HepG2 (cell line): ENCODE results near the gene ASNS. TPM values are rescaled to one million over a fixed set of nuclear protein-coding genes. Genes with fewer than 3 reads are reported as not detected.

Experiments
- ATAC-seq: fragments of 200-7000 bp; cut with Tn5 transposase; 3 replicates; pipeline ENCODE4 v1.9.1; 2020; ENCODE audit warnings: mild to moderate bottlenecking, moderate library complexity
- BruUV-seq: library from RNA; stranded (reverse); fragments of 400-500 nt; replicated peaks from 2 replicates; lab custom pipeline; 2021; lab: Mats Ljungman, UMichigan
- CTCF ChIA-PET: fragments of 300-600 bp; formaldehyde crosslinking; extraction: SDS; loops from one replicate; lab custom pipeline; 2021; ENCODE audit warnings: low total read pairs, inconsistent platforms, low intra/inter-chr PET ratio; lab: Yijun Ruan, JAX
- POLR2A ChIA-PET: fragments of 350-600 bp; sonication (Branson Sonifier 250); formaldehyde crosslinking; loops from one replicate; lab custom pipeline; 2020; ENCODE audit warnings: antibody characterized with exemption, inconsistent platforms; lab: Yijun Ruan, JAX
- DNase-seq: peaks from one replicate; pipeline ENCODE4 v3.0.0-alpha.2; 2015; ENCODE audit warnings: low spot score
- FAIRE-seq: peaks from 3 replicates; lab custom pipeline; 2011; peaks lifted over from hg19 to GRCh38; lab: Jason Lieb, UNC
- H2AFZ ChIP-seq: one replicate; pipeline ENCODE4 v1.6.1; 2011; ENCODE audit warnings: low read length, inconsistent platforms
- H3K27ac ChIP-seq: fragments of 300-600 bp; 3 replicates; pipeline ENCODE4 v1.8.0; 2011; ENCODE audit warnings: mixed run types, mild to moderate bottlenecking, mixed read lengths, low read length, inconsistent platforms; ENCODE audit not compliant: insufficient read depth; ENCODE audit errors: extremely low read length
- H3K27me3 ChIP-seq, 2 experiments: fragments of 200-600 bp in 1 of 2; 2 replicates in 1 of 2; 3 replicates in 1 of 2; pipeline versions ENCODE4 v1.6.0 to v1.8.0; 2011; ENCODE audit warnings: low read length in 2 of 2, mild to moderate bottlenecking in 2 of 2, moderate library complexity in 2 of 2, inconsistent platforms in 1 of 2; ENCODE audit not compliant: insufficient read depth in 2 of 2, control insufficient read depth in 1 of 2
- H3K36me3 ChIP-seq, 2 experiments: fragments of 200-600 bp in 1 of 2; replicated peaks in 1 of 2; 2 replicates in 1 of 2; 3 replicates in 1 of 2; pipeline versions ENCODE4 v1.5.1 to v1.8.0; 2011; ENCODE audit warnings: low read length in 2 of 2, inconsistent platforms in 1 of 2; ENCODE audit not compliant: insufficient read depth in 2 of 2, control insufficient read depth in 1 of 2
- H3K4me1 ChIP-seq: 2 replicates; pipeline ENCODE4 v1.5.1; 2012; ENCODE audit warnings: low read length, inconsistent platforms; ENCODE audit not compliant: insufficient read depth
- H3K4me2 ChIP-seq: 2 replicates; pipeline ENCODE4 v1.6.0; 2011; ENCODE audit warnings: low read depth, low read length, inconsistent platforms
- H3K4me3 ChIP-seq, 3 experiments: fragments of 200-600 bp in 1 of 3; sonication (generic), shearing (Covaris generic) in 1 of 3; replicated peaks in 1 of 3; 2 replicates each; pipeline ENCODE4 v1.5.1; 2011 to 2016; ENCODE audit warnings: low read length in 3 of 3, inconsistent platforms in 2 of 3, low read depth in 2 of 3, mild to moderate bottlenecking in 2 of 3, control low read depth in 1 of 3, mixed read lengths in 1 of 3; ENCODE audit not compliant: insufficient read depth in 1 of 3
- H3K79me2 ChIP-seq: one replicate; pipeline ENCODE4 v1.6.1; 2011; ENCODE audit warnings: low read length, inconsistent platforms; ENCODE audit not compliant: insufficient read depth
- H3K9ac ChIP-seq: 2 replicates; pipeline ENCODE4 v1.6.0; 2011; ENCODE audit warnings: mild to moderate bottlenecking, low read depth, low read length, inconsistent platforms; ENCODE audit not compliant: insufficient read depth
- H3K9me3 ChIP-seq: 2 replicates; pipeline ENCODE4 v1.5.1; 2012; ENCODE audit warnings: mild to moderate bottlenecking, low read length
- H4K20me1 ChIP-seq: 2 replicates; pipeline ENCODE4 v1.6.0; 2011; ENCODE audit warnings: inconsistent platforms, mild to moderate bottlenecking, low read length, moderate library complexity; ENCODE audit not compliant: insufficient read depth
- DRAP1 ChIP-seq: IDR thresholded peaks from 2 replicates; pipeline ENCODE4 v1.6.1; 2016; ENCODE audit warnings: missing genetic modification reagents, missing compliant biosample characterization
- HNF1A ChIP-seq, 2 experiments: sonication (generic) in 1 of 2; formaldehyde crosslinking in 1 of 2; IDR thresholded peaks; 2 replicates each; pipeline versions ENCODE4 v1.4.0 to v1.6.1; 2016 to 2020; ENCODE audit warnings: borderline replicate concordance in 1 of 2, low read depth in 1 of 2, mild to moderate bottlenecking in 1 of 2, missing genetic modification reagents in 1 of 2
- MTF2 ChIP-seq: sonication (generic); formaldehyde crosslinking; IDR thresholded peaks from 2 replicates; pipeline ENCODE4 v1.5.0; 2020; ENCODE audit warnings: missing genetic modification reagents, borderline replicate concordance
- POLR2AphosphoS5 ChIP-seq: IDR thresholded peaks from 2 replicates; pipeline ENCODE4 v1.6.1; 2012; ENCODE audit warnings: low read depth, low read length
- RBAK ChIP-seq: sonication (generic); formaldehyde crosslinking; IDR thresholded peaks from 2 replicates; pipeline ENCODE4 v1.5.1; 2020; ENCODE audit warnings: mild to moderate bottlenecking, missing genetic modification reagents
- REL ChIP-seq: sonication (generic); formaldehyde crosslinking; conservative IDR thresholded peaks from 2 replicates; pipeline ENCODE4 v1.8.0; 2022; ENCODE audit warnings: mild to moderate bottlenecking, missing genetic modification reagents, moderate library complexity
- RFX1 ChIP-seq: fragments of 450-650 bp; IDR thresholded peaks from 2 replicates; pipeline ENCODE4 v1.6.1; 2017
- SPEN ChIP-seq: sonication (generic); formaldehyde crosslinking; IDR thresholded peaks from 2 replicates; pipeline ENCODE4 v1.5.1; 2020; ENCODE audit warnings: low read depth, mild to moderate bottlenecking, missing genetic modification reagents
- TCF7 ChIP-seq: sonication (generic); IDR thresholded peaks from 2 replicates; pipeline ENCODE4 v1.6.1; 2016; ENCODE audit warnings: antibody characterized with exemption, low read depth
- ZNF20 ChIP-seq: sonication (generic); formaldehyde crosslinking; IDR thresholded peaks from 2 replicates; pipeline ENCODE4 v1.4.0; 2020; ENCODE audit warnings: mild to moderate bottlenecking, moderate library complexity, missing genetic modification reagents
- ZNF33B ChIP-seq: sonication (generic); formaldehyde crosslinking; IDR thresholded peaks from 2 replicates; pipeline ENCODE4 v1.5.1; 2020; ENCODE audit warnings: mild to moderate bottlenecking, missing genetic modification reagents
- ZNF446 ChIP-seq: sonication (generic); formaldehyde crosslinking; IDR thresholded peaks from 2 replicates; pipeline ENCODE4 v1.5.0; 2020; ENCODE audit warnings: mild to moderate bottlenecking, missing genetic modification reagents
- ZNF569 ChIP-seq: sonication (generic); formaldehyde crosslinking; IDR thresholded peaks from 2 replicates; pipeline ENCODE4 v1.5.0; 2020; ENCODE audit warnings: mild to moderate bottlenecking, missing genetic modification reagents, moderate library complexity, borderline replicate concordance
- WGBS: methylation state at CpG from one replicate; pipeline ENCODE4 v1.1.6; 2017; ENCODE audit warnings: low lambda C conversion rate; 5-methylcytosine and 5-hydroxymethylcytosine counted together
- in situ Hi-C: cut with HindIII; loops from 2 replicates; pipeline ENCODE4 v1.10.0; 2017; ENCODE audit warnings: low pct_unique_long_range_greater_than_20kb; ENCODE audit not compliant: extremely low pct_ligation_motif_present
- intact Hi-C: fragments of 100-400 bp; cut with micrococcal nuclease; formaldehyde crosslinking; loops from one replicate; pipeline ENCODE4 v1.10.0; 2022; ENCODE audit not compliant: unreplicated experiment
- polyA plus RNA-seq, 8 experiments: library from polyadenylated mRNA; depleted of rRNA in 3 of 8; stranded (reverse) in 7 of 8; unstranded in 1 of 8; fragments of >200 nt; fragmentation: Illumina TruSeq in 4 of 8; extraction: Trizol in 4 of 8; gene quantifications; 2 replicates each; pipeline versions ENCODE4 v1.2.1 to v1.2.3, GENCODE V29; 2011 to 2016; ENCODE audit warnings: low read depth in 4 of 8, missing spikeins in 1 of 8, mixed read lengths in 1 of 8; ENCODE audit not compliant: insufficient read depth in 1 of 8
- total RNA-seq, 5 experiments: library from RNA; depleted of rRNA; stranded (reverse); fragments of >200 nt; fragmentation: Illumina TruSeq; extraction: Trizol; gene quantifications; 2 replicates each; pipeline ENCODE4 v1.2.3, GENCODE V29; 2016; ENCODE audit warnings: low read depth in 1 of 5
- TF ChIP-seq, protein P1 (sequence below): sonication (generic); formaldehyde crosslinking; IDR thresholded peaks from 2 replicates; pipeline ENCODE4 v1.4.0; 2020; ENCODE audit warnings: missing genetic modification reagents, borderline replicate concordance
- TF ChIP-seq, protein P2 (sequence below): sonication (generic); formaldehyde crosslinking; IDR thresholded peaks from 2 replicates; pipeline ENCODE4 v1.8.1; 2023; ENCODE audit warnings: mild to moderate bottlenecking, missing genetic modification reagents

The ASNS gene
- total and polyA plus RNA-seq, 2 of the 13 experiments (the other 11 are each of a cell fraction or from before 2014, with no cell fraction given): 55.0 to 75.1 TPM

GRCh38 chr7:97847791-97848190 is 24.4 kb downstream of the ASNS start:
- Histone ChIP-seq H3K9ac (no peak overlapping the region), H3K27ac (no peak overlapping the region), H3K79me2 (no peaks in the 10 kb centered on the region), H3K4me1 (peaks cover 7% of the 10 kb centered on the region; the same call in 1 of the 2 replicates), H4K20me1 (no peaks in the 10 kb centered on the region), H3K9me3 (no peaks in the 10 kb centered on the region), H3K4me2 (no peak overlapping the region), H3K4me3 (no peak overlapping the region), H3K36me3 (peaks cover 2 to 14% of the 10 kb centered on the region in 2 experiments; a peak in 4 of 5 replicates), H2AFZ (no peak overlapping the region), H3K27me3 (no peaks in the 10 kb centered on the region)
- BruUV-seq: no TSS peak
- 45% methylated on average over 3 of the region's 5 CpGs for WGBS
- FAIRE-seq: no peak
- in situ Hi-C loops (loop anchor here (10.0 to 25.0 kb wide), 2 partner anchors 733 to 1935 kb away; partner anchors contain the start of gene SDHAF3), intact Hi-C loops (loop anchor here (10.0 kb wide), 1 partner anchor 167 kb away; no protein-coding TSS in a partner anchor)
- DNase-seq: no peak
- ATAC-seq: no peak; the same call in 2 of the 3 replicates
- POLR2A ChIA-PET: interaction anchor here (1.5 kb wide), 1 partner anchor 24 kb away, joined by 5 read pairs; the partner anchor contains the start of gene ASNS
- CTCF ChIA-PET: no interaction called here
- TF ChIP-seq RFX1 (no peak), ZNF446 (CRISPR knock-in tag) (no peak), TCF7 (no peak), HNF1A (IDR thresholded peaks at IDR 0.05; ENCODE audit: low read depth) (no peak), HNF1A (CRISPR knock-in tag; IDR thresholded peaks at IDR 0.05; ENCODE audit: borderline replicate concordance) (no peak), POLR2AphosphoS5 (no peak), RBAK (no peak), SPEN (CRISPR knock-in tag) (no peak), DRAP1 (CRISPR knock-in tag) (no peak), ZNF33B (CRISPR knock-in tag) (no peak), REL (CRISPR knock-in tag) (no peak), ZNF569 (CRISPR knock-in tag) (no peak), MTF2 (no peak), ZNF20 (CRISPR knock-in tag) (no peak)
- TF ChIP-seq, protein P1, sequence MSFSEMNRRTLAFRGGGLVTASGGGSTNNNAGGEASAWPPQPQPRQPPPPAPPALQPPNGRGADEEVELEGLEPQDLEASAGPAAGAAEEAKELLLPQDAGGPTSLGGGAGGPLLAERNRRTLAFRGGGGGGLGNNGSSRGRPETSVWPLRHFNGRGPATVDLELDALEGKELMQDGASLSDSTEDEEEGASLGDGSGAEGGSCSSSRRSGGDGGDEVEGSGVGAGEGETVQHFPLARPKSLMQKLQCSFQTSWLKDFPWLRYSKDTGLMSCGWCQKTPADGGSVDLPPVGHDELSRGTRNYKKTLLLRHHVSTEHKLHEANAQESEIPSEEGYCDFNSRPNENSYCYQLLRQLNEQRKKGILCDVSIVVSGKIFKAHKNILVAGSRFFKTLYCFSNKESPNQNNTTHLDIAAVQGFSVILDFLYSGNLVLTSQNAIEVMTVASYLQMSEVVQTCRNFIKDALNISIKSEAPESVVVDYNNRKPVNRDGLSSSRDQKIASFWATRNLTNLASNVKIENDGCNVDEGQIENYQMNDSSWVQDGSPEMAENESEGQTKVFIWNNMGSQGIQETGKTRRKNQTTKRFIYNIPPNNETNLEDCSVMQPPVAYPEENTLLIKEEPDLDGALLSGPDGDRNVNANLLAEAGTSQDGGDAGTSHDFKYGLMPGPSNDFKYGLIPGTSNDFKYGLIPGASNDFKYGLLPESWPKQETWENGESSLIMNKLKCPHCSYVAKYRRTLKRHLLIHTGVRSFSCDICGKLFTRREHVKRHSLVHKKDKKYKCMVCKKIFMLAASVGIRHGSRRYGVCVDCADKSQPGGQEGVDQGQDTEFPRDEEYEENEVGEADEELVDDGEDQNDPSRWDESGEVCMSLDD (CRISPR knock-in tag): no peak
- TF ChIP-seq, protein P2, sequence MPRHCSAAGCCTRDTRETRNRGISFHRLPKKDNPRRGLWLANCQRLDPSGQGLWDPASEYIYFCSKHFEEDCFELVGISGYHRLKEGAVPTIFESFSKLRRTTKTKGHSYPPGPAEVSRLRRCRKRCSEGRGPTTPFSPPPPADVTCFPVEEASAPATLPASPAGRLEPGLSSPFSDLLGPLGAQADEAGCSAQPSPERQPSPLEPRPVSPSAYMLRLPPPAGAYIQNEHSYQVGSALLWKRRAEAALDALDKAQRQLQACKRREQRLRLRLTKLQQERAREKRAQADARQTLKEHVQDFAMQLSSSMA: no peak
